ENCODE results near the gene LCK.

LCK gene

GRCh38 chr1:32327204-32327603 is 76.1 kb downstream of the LCK start:
- DNase-seq (ENCODE audit: low read depth), result no peak

DNA sequence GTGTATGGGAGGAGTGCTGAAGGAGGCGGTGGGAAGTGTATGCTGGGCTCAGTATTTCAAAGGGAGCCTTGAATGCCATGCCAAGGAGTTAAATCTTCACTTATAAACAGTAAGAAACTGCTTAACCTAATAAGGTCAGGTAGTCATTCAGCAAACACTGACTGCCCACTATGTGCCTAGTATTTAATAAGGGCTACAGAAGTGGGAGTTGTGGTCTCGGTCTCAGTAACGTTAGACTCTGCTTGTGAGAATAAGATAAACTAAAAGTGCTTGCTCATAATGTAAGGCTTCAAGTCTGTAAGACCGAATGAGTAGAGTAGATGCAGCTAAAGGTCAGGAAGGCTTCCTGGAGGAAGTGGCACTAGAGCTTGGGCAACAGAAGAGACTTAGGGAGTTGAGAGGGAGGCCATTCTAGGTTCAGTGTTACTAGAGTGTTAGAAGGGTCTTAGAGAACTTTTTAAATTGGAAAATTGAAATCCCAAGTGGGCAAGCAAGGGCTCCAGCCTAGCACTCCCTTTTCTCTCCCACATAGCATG is 78.9 kb downstream of the LCK start:
- no peak for DNase-seq (ENCODE audit: low read depth)

GRCh38 chr1:32330558-32331151 is 79.6 kb downstream of the LCK start:
- no peak for DNase-seq (ENCODE audit: low read depth)

DNA sequence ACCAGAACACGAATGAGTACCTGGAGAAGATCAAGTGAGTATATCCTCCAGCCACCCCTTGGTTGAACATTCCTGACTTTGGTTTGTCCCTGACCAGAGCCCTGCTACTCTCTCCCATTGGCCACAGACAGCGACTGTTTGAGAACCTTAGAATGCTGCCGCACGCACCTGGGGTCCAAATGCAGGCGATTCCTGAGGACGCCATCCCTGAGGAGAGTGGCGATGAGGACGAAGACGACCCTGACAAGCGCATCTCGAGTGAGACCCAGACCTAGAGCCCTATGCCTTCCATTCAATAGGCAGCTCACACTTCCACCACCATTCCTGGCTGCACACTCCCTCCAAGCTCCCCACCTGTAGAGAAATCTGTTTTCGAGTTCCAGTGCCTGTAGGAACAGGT is 80.5 kb downstream of the LCK start:
- no peak for DNase-seq (ENCODE audit: low read depth)

- no peak for DNase-seq (ENCODE audit: low read depth)
Observed at GRCh38 chr1:32332290-32333079, 81.4 kb downstream of the LCK start.

- no peak for DNase-seq (ENCODE audit: low read depth)
Observed at GRCh38 chr1:32333251-32333963, 82.3 kb downstream of the LCK start.

GRCh38 chr1:32334274-32334861 is 83.3 kb downstream of the LCK start:
- DNase-seq (ENCODE audit: low read depth), result no peak

DNA sequence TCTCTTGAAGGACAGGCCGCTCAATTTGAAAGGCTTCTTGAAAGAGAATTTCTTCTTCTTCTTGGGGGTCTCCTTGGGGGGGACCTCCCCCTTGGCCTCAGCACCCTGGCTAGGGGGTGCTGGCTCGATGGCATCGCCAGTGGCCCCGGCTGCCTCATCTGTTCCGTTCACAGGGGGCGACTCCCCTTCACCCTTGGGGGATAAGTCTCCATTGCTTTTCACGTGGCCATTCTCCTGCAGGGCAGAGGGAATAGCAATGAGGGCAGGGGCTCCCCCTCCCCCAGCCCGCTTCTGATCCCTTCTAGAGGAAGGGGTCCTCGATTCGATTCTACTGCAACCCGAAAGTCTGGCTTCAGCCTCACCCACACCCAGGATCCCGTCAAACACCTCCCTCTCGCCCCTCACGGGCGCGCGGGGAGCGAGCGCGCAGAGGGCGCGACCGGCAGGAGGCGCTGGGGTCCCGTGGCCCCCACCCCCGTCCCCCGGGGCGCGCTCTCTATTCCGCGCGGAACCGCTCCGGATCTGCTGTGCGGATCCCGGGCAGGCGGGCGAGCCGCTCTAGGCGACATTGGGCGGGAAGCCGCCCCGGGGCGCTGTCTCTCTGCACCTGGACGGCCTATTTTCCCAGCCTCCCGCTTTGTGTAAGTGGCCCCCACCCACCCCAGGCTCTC is 83.9 kb downstream of the LCK start:
- DNase-seq (ENCODE audit: low read depth), result no peak

GRCh38 chr1:32335535-32335789 is 84.4 kb downstream of the LCK start:
- DNase-seq (ENCODE audit: low read depth), result no peak

All from GM04503 (cell line).